Mesendoderm (in vitro differentiated cells): Measurements from ENCODE around the gene VTI1A.

ENCODE experiments used
- DNase-seq: peaks from one replicate; pipeline ENCODE4 v3.0.0; 2013
- H2AK5ac ChIP-seq: 2 replicates; pipeline ENCODE4 v1.6.1; 2013; ENCODE audit warnings: low read length, inconsistent platforms
- H2BK120ac ChIP-seq: 2 replicates; pipeline ENCODE4 v1.6.1; 2013; ENCODE audit warnings: low read depth, mild to moderate bottlenecking, low read length, moderate library complexity, mixed read lengths
- H2BK15ac ChIP-seq: replicated peaks from 2 replicates; pipeline ENCODE4 v1.6.1; 2013; ENCODE audit warnings: low read depth, mild to moderate bottlenecking, moderate library complexity
- H2BK5ac ChIP-seq: 2 replicates; pipeline ENCODE4 v1.6.1; 2013; ENCODE audit warnings: low read length, inconsistent platforms
- H3K18ac ChIP-seq: 2 replicates; pipeline ENCODE4 v1.6.1; 2013; ENCODE audit warnings: mild to moderate bottlenecking, low read length, mixed read lengths
- H3K23ac ChIP-seq: one replicate; pipeline ENCODE4 v1.6.1; 2013; ENCODE audit warnings: low read length
- H3K27ac ChIP-seq: 2 replicates; pipeline ENCODE4 v1.5.1; 2013; ENCODE audit warnings: low read depth, mild to moderate bottlenecking, inconsistent platforms, low read length, moderate library complexity
- H3K27me3 ChIP-seq: 2 replicates; pipeline ENCODE4 v1.6.1; 2013; ENCODE audit warnings: low read length, control low read depth, mild to moderate bottlenecking, inconsistent platforms; ENCODE audit not compliant: insufficient read depth, poor library complexity
- H3K36me3 ChIP-seq: 2 replicates; pipeline ENCODE4 v1.6.1; 2013; ENCODE audit warnings: low read length, inconsistent platforms; ENCODE audit not compliant: control insufficient read depth, insufficient read depth
- H3K4ac ChIP-seq: one replicate; pipeline ENCODE4 v1.6.1; 2013; ENCODE audit warnings: low read depth, mild to moderate bottlenecking, low read length, moderate library complexity
- H3K4me1 ChIP-seq: 2 replicates; pipeline ENCODE4 v1.6.1; 2013; ENCODE audit warnings: low read depth, low read length, inconsistent platforms; ENCODE audit not compliant: control insufficient read depth
- H3K4me2 ChIP-seq: 2 replicates; pipeline ENCODE4 v1.6.1; 2013; ENCODE audit warnings: low read length
- H3K4me3 ChIP-seq: 2 replicates; pipeline ENCODE4 v1.5.1; 2013; ENCODE audit warnings: mild to moderate bottlenecking, low read length
- H3K56ac ChIP-seq: one replicate; pipeline ENCODE4 v1.6.1; 2013; ENCODE audit warnings: low read length
- H3K79me1 ChIP-seq: 2 replicates; pipeline ENCODE4 v1.6.1; 2013; ENCODE audit warnings: low read length, inconsistent platforms
- H3K79me2 ChIP-seq: 2 replicates; pipeline ENCODE4 v1.6.1; 2013; ENCODE audit warnings: mild to moderate bottlenecking, low read length; ENCODE audit not compliant: control insufficient read depth, insufficient read depth
- H3K9ac ChIP-seq: 2 replicates; pipeline ENCODE4 v1.6.1; 2013; ENCODE audit warnings: low read length, inconsistent platforms
- H4K5ac ChIP-seq: one replicate; pipeline ENCODE4 v1.6.1; 2013; ENCODE audit warnings: low read length
- H4K8ac ChIP-seq: one replicate; pipeline ENCODE4 v1.6.1; 2013; ENCODE audit warnings: low read depth, mild to moderate bottlenecking, control low read depth, low read length, moderate library complexity
- WGBS: extraction: QIAGEN DNeasy Blood & Tissue Kit; methylation state at CpG from one replicate; pipeline ENCODE4 v1.1.7; 2013; ENCODE audit warnings: low lambda C conversion rate, missing lambda C conversion rate; ENCODE audit not compliant: insufficient coverage; ENCODE audit errors: extremely low coverage; 5-methylcytosine and 5-hydroxymethylcytosine counted together

The VTI1A gene

DNA sequence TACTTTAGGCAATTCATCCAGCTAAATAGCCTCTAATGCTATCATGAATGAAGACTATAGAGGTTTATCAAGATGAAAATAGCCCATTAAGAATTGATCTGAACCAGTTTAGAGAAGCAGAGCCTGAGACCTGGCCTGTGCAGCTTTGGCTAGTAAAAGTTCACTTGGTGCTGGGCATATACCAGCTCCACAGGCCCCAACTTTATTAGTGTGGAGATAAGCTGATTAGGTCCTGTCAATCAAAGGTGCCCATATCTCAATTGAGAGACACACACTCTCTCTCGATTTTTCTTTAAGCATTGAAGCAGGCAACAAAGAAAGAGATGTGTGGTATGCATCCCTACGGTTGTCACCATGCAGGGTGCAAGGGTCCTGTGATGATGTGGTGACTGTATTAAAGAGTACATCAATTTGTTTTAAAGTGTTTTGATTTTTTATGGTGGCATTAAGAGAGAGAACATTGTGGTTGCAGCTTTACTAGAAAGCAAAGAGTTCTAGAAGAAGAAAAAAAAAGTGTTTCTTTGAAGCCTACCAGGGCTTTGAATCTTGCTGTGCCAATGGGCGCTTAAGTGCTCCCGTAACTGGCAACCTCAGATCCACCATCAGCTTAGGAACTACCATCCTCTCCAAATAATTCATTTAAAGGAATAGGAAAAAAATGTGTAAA lies 111.6 kb downstream of the VTI1A start:
- no peak overlapping the region for H3K9ac ChIP-seq
- H3K79me1 ChIP-seq = no peaks in the 10 kb centered on the region
- no peak overlapping the region for H3K27ac ChIP-seq
- H3K56ac ChIP-seq = no peak overlapping the region
- H2BK120ac ChIP-seq = no peak overlapping the region
- no CpG with 5 or more reads among the region's 4 CpGs for WGBS
- H3K79me2 ChIP-seq = no peaks in the 10 kb centered on the region
- H3K4me2 ChIP-seq = no peak overlapping the region
- no peaks in the 10 kb centered on the region for H3K4me1 ChIP-seq
- H3K4ac ChIP-seq = no peak overlapping the region
- no peak overlapping the region for H3K23ac ChIP-seq
- H2AK5ac ChIP-seq = no peak overlapping the region
- no peaks in the 10 kb centered on the region for H3K27me3 ChIP-seq
- no peak overlapping the region for H2BK5ac ChIP-seq
- no peak overlapping the region for H2BK15ac ChIP-seq
- H3K18ac ChIP-seq = no peak overlapping the region
- no peak overlapping the region for H3K4me3 ChIP-seq
- H3K36me3 ChIP-seq = no peaks in the 10 kb centered on the region
- DNase-seq = no peak
- no peak overlapping the region for H4K8ac ChIP-seq
- no peak overlapping the region for H4K5ac ChIP-seq

DNA sequence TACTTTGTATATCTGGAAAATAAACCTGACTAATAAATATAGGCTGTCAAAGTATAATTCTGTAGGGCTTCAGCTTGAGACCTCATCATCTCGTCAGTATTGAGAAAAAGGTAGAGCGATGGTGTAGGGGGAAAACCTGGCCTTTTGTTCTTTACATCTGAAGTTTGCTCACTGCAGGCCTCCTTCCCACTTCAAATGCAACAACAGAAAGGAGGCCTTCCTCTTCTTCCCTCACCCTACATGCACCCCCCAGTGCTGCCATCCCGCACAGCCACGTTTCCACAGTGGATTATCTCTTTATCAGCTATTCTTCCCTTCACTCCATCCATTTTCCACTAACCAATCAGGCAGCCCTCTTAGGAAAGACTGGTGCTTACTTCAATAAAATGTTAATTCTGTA lies 112.3 kb downstream of the VTI1A start:
- no peak overlapping the region for H3K18ac ChIP-seq
- no peaks in the 10 kb centered on the region for H3K79me1 ChIP-seq
- H3K9ac ChIP-seq = no peak overlapping the region
- no peak overlapping the region for H3K27ac ChIP-seq
- no peak overlapping the region for H2AK5ac ChIP-seq
- DNase-seq = no peak
- WGBS = no CpG with 5 or more reads among the region's 4 CpGs
- H2BK15ac ChIP-seq = no peak overlapping the region
- no peak overlapping the region for H3K4ac ChIP-seq
- H3K27me3 ChIP-seq = no peaks in the 10 kb centered on the region
- no peak overlapping the region for H2BK120ac ChIP-seq
- no peaks in the 10 kb centered on the region for H3K79me2 ChIP-seq
- H4K8ac ChIP-seq = no peak overlapping the region
- no peak overlapping the region for H3K23ac ChIP-seq
- no peaks in the 10 kb centered on the region for H3K36me3 ChIP-seq
- no peak overlapping the region for H3K4me3 ChIP-seq
- H3K4me1 ChIP-seq = no peaks in the 10 kb centered on the region
- no peak overlapping the region for H2BK5ac ChIP-seq
- no peak overlapping the region for H4K5ac ChIP-seq
- H3K4me2 ChIP-seq = no peak overlapping the region
- H3K56ac ChIP-seq = no peak overlapping the region

DNA sequence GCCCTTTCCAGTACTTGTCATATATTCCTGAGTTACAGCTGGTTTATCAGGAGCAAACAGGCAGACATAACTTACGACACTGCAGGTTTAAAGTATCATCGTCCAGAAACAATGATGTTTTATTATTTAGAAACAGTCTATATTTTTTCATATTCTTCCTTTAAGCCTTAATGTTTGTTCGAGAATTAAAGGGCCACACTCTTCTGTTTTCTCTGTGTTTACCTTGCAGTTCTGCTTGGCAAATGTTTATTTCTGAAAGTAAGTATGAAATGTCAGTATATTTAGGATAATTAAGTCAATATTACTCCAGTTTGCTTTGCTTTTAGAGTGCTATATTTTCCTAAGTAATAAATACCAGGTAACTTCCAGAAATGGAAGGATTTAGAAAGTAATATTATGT lies 115.1 kb downstream of the VTI1A start:
- no CpG with 5 or more reads among the region's 3 CpGs for WGBS
- Histone ChIP-seq H3K4ac (no peak overlapping the region), H2AK5ac (no peak overlapping the region), H3K18ac (no peak overlapping the region), H3K79me2 (no peaks in the 10 kb centered on the region), H3K79me1 (no peaks in the 10 kb centered on the region), H3K23ac (no peak overlapping the region), H4K5ac (no peak overlapping the region), H3K9ac (no peak overlapping the region), H3K27me3 (no peaks in the 10 kb centered on the region), H2BK15ac (no peak overlapping the region), H2BK120ac (no peak overlapping the region), H2BK5ac (no peak overlapping the region), H3K4me1 (no peaks in the 10 kb centered on the region), H3K36me3 (no peaks in the 10 kb centered on the region), H3K4me2 (no peak overlapping the region), H3K56ac (no peak overlapping the region), H3K4me3 (no peak overlapping the region), H3K27ac (no peak overlapping the region), H4K8ac (no peak overlapping the region)
- DNase-seq = no peak

DNA sequence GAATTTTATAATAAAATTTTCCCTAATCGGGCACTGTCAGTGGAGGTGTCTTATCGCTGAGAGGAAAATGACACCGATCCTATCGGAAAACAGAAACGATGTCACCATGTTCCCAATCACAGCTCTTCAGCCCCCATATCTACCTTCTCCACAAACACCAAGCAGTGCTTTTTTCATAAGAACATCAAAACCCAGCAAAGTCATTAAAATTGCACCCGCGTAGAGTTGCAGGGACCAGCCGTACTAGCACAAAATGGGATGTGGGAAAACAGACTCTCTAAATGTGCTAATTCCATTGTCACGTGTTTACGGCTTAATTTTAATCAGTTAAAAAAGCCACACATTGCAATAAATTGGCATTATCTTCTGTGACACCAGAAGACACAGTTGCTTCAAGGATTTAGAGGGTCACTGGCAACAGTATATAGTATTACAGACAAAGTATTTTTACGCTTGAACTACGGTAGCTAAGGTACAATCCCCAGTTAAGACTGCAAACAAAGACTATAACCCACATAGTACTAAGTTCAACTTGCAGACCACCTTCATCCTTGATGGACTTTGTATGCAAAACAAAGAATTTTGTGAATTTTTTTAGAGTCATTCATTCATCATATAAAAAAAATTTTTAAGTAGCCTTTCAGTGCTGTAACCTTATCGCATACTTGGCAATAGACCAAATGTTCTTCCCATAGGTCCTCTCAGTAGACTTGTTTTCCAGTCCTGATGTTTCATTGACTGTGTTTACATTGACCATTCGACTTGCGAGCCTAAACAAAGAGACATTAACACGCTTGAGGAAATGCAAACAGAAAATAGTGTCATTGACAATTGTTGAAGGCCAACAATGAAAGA lies 116.0 kb downstream of the VTI1A start:
- Histone ChIP-seq H3K27me3 (no peaks in the 10 kb centered on the region), H3K9ac (no peak overlapping the region), H3K4ac (no peak overlapping the region), H3K56ac (no peak overlapping the region), H3K79me2 (no peaks in the 10 kb centered on the region), H3K23ac (no peak overlapping the region), H2AK5ac (no peak overlapping the region), H3K4me1 (no peaks in the 10 kb centered on the region), H3K4me2 (no peak overlapping the region), H4K5ac (no peak overlapping the region), H3K18ac (no peak overlapping the region), H3K27ac (no peak overlapping the region), H2BK5ac (no peak overlapping the region), H3K79me1 (no peaks in the 10 kb centered on the region), H2BK15ac (no peak overlapping the region), H4K8ac (no peak overlapping the region), H3K4me3 (no peak overlapping the region), H2BK120ac (no peak overlapping the region), H3K36me3 (no peaks in the 10 kb centered on the region)
- DNase-seq = peak; percentile 35
- WGBS = no CpG with 5 or more reads among the region's 16 CpGs

DNA sequence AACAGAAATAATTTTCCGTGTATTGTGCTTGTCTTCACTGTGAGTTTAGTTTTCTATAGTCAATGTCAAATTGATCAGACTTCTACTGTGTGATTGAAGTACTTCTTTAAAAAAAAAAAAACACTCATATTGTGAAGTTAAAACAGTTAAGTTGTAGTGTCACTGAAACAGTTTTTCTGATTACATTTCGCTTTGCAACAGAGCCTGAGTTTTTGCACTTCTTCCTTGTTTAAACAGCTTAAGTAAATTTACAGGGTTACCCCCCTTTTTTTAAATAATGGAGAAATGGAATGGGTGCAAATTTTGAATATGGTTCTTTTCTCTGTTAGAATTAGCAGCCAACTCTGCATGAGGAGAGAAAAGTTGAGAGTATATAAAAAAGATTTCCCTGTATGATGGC lies 117.3 kb downstream of the VTI1A start:
- no peak overlapping the region for H2BK15ac ChIP-seq
- H3K56ac ChIP-seq = no peak overlapping the region
- H3K23ac ChIP-seq = no peak overlapping the region
- no peak overlapping the region for H3K4me3 ChIP-seq
- H3K4me2 ChIP-seq = no peak overlapping the region
- H3K4ac ChIP-seq = no peak overlapping the region
- no peaks in the 10 kb centered on the region for H3K27me3 ChIP-seq
- H3K9ac ChIP-seq = no peak overlapping the region
- no peaks in the 10 kb centered on the region for H3K4me1 ChIP-seq
- H3K79me1 ChIP-seq = no peaks in the 10 kb centered on the region
- no peak overlapping the region for H2BK5ac ChIP-seq
- H2AK5ac ChIP-seq = no peak overlapping the region
- WGBS = no CpG with 5 or more reads among the region's 2 CpGs
- H3K18ac ChIP-seq = no peak overlapping the region
- H4K8ac ChIP-seq = no peak overlapping the region
- no peak overlapping the region for H4K5ac ChIP-seq
- no peak overlapping the region for H2BK120ac ChIP-seq
- H3K36me3 ChIP-seq = no peaks in the 10 kb centered on the region
- no peak for DNase-seq
- H3K27ac ChIP-seq = no peak overlapping the region
- no peaks in the 10 kb centered on the region for H3K79me2 ChIP-seq
